ENCODE data around the gene PLEK.

DNA sequence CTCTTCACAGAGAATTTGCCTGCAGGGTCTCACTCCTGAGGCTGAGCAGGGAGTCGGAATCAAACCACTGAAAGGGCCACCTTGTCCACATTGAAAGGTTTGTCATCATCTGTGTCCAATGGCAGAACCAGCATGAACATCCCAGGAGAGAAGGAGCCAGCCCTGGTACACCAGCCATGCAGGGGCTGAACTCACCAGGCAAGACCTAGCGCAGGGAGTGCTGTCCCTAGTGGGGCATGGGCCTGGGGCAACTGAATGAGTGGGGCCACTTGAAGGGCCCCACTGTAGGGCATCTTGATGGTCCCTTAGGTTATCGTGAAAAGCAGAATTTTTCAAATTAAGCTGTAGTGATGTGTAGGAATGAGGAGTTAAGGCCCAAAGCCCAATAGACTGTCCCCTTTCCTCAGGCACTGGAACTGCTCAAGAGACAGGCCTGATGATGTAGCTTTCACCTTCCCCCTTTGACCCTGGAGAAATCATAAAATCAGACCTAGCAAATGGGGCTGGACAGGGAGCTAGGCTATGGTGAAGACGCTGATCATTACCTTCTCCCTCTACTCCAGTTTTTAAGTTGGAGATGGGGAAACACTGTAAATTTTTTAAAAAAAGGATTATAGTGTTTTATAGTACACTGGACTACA is 8.4 kb upstream of the PLEK start:
- TF ChIP-seq, protein P1, sequence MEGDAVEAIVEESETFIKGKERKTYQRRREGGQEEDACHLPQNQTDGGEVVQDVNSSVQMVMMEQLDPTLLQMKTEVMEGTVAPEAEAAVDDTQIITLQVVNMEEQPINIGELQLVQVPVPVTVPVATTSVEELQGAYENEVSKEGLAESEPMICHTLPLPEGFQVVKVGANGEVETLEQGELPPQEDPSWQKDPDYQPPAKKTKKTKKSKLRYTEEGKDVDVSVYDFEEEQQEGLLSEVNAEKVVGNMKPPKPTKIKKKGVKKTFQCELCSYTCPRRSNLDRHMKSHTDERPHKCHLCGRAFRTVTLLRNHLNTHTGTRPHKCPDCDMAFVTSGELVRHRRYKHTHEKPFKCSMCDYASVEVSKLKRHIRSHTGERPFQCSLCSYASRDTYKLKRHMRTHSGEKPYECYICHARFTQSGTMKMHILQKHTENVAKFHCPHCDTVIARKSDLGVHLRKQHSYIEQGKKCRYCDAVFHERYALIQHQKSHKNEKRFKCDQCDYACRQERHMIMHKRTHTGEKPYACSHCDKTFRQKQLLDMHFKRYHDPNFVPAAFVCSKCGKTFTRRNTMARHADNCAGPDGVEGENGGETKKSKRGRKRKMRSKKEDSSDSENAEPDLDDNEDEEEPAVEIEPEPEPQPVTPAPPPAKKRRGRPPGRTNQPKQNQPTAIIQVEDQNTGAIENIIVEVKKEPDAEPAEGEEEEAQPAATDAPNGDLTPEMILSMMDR (IDR thresholded peaks at IDR 0.05) = no peak
- no peak for TF ChIP-seq POLR2A (IDR thresholded peaks at IDR 0.05)
